Measurements from ENCODE around the gene SYNDIG1. TPM values are rescaled to one million over a fixed set of nuclear protein-coding genes. Genes with fewer than 3 reads are reported as not detected.

The SYNDIG1 gene
- total RNA-seq, 4 donors from 2014 or later: 8.3 to 12.4 (median 10.2) TPM

- no peak overlapping the region for H3K27ac ChIP-seq
- 77 to 84% methylated on average over 12 of the region's 12 CpGs for WGBS, 2 donors
- H3K4me3 ChIP-seq (replicated peaks in 1 of 3): no peak overlapping the region
- no peak for TF ChIP-seq POLR2A (IDR thresholded peaks at IDR 0.05)
- TF ChIP-seq CTCF (IDR thresholded peaks at IDR 0.05): no peak
- peaks cover 13 to 19% of the 10 kb centered on the region in 2 donors for H3K4me1 ChIP-seq
- no peaks in the 10 kb centered on the region for H3K36me3 ChIP-seq
- intact Hi-C loops (cut with DNase I): no loop called here
- DNase-seq: no peak
- H3K9me3 ChIP-seq: no peaks in the 10 kb centered on the region
- H3K27me3 ChIP-seq: no peaks in the 10 kb centered on the region
These were observed 224.8 kb downstream of the SYNDIG1 start for GRCh38 chr20:24694157-24694726.

GRCh38 chr20:24694727-24695528, 225.5 kb downstream of the SYNDIG1 start:
- intact Hi-C loops (cut with DNase I): no loop called here
- no peak for TF ChIP-seq CTCF (IDR thresholded peaks at IDR 0.05)
- no peak for TF ChIP-seq POLR2A (IDR thresholded peaks at IDR 0.05)
- H3K27ac ChIP-seq: no peak overlapping the region
- H3K27me3 ChIP-seq: no peaks in the 10 kb centered on the region
- H3K4me3 ChIP-seq (replicated peaks in 1 of 3): no peak overlapping the region
- H3K36me3 ChIP-seq: no peaks in the 10 kb centered on the region
- peaks cover 13 to 19% of the 10 kb centered on the region in 2 donors for H3K4me1 ChIP-seq
- 52 to 56% methylated on average over 14 of the region's 14 CpGs for WGBS, 2 donors
- H3K9me3 ChIP-seq: no peaks in the 10 kb centered on the region
- peak; percentile 23 to 29 for DNase-seq

- H3K9me3 ChIP-seq: no peaks in the 10 kb centered on the region
- H3K27me3 ChIP-seq: no peaks in the 10 kb centered on the region
- peaks cover 13 to 19% of the 10 kb centered on the region in 2 donors for H3K4me1 ChIP-seq
- H3K27ac ChIP-seq: no peak overlapping the region
- H3K36me3 ChIP-seq: no peaks in the 10 kb centered on the region
- no peak for DNase-seq
- WGBS, 2 donors: 94 to 99% methylated on average over 2 of the region's 2 CpGs
- intact Hi-C loops (cut with DNase I): no loop called here
- H3K4me3 ChIP-seq (replicated peaks in 1 of 3): no peak overlapping the region
- TF ChIP-seq POLR2A (IDR thresholded peaks at IDR 0.05) (no peak), CTCF (IDR thresholded peaks at IDR 0.05) (no peak)
These were observed 226.2 kb downstream of the SYNDIG1 start for GRCh38 chr20:24695529-24696225.

- TF ChIP-seq CTCF (IDR thresholded peaks at IDR 0.05) (no peak), POLR2A (IDR thresholded peaks at IDR 0.05) (no peak)
- DNase-seq: no peak
- H3K4me3 ChIP-seq (replicated peaks in 1 of 3): no peak overlapping the region
- H3K27me3 ChIP-seq: no peaks in the 10 kb centered on the region
- peaks cover 13 to 19% of the 10 kb centered on the region in 2 donors for H3K4me1 ChIP-seq
- H3K9me3 ChIP-seq: no peaks in the 10 kb centered on the region
- H3K36me3 ChIP-seq: no peaks in the 10 kb centered on the region
- intact Hi-C loops (cut with DNase I): no loop called here
- H3K27ac ChIP-seq: no peak overlapping the region
- 92 to 94% methylated on average over 8 of the region's 8 CpGs for WGBS, 2 donors
These were observed 227.0 kb downstream of the SYNDIG1 start for GRCh38 chr20:24696396-24696795.
